Brain microvascular endothelial cell (primary cell): ENCODE data around the gene OTOF.

Experiments used
- DNase-seq: peaks from one replicate; pipeline ENCODE4 v3.0.0-alpha.2; 2020
- H3K27ac ChIP-seq: fragments of 250-450 bp; sonication (Bioruptor Pico); 2 replicates; pipeline ENCODE4 v1.5.1; 2020; ENCODE audit warnings: mild to moderate bottlenecking, moderate library complexity
- H3K27me3 ChIP-seq: fragments of 250-450 bp; sonication (Bioruptor Pico); replicated peaks from 2 replicates; pipeline ENCODE4 v1.5.1; 2020; ENCODE audit warnings: mild to moderate bottlenecking
- H3K36me3 ChIP-seq: fragments of 250-450 bp; sonication (Bioruptor Pico); replicated peaks from 2 replicates; pipeline ENCODE4 v1.5.1; 2020; ENCODE audit warnings: mild to moderate bottlenecking
- H3K4me3 ChIP-seq: 2 replicates; pipeline ENCODE4 v1.5.1; 2011; ENCODE audit warnings: low read depth, mild to moderate bottlenecking, control low read depth, low read length, moderate library complexity
- in situ Hi-C: cut with HindIII; loops from 2 replicates; pipeline ENCODE4 v1.10.0; 2017; ENCODE audit warnings: low sequenced_read_pairs, low pct_ligation_motif_present
- TF ChIP-seq, protein P1 (sequence below): IDR thresholded peaks from 2 replicates; pipeline ENCODE4 v1.5.1; 2011; ENCODE audit warnings: low read depth, mild to moderate bottlenecking, moderate library complexity, low read length, control low read depth, inconsistent platforms; ENCODE audit errors: missing control alignments

Gene OTOF

DNA sequence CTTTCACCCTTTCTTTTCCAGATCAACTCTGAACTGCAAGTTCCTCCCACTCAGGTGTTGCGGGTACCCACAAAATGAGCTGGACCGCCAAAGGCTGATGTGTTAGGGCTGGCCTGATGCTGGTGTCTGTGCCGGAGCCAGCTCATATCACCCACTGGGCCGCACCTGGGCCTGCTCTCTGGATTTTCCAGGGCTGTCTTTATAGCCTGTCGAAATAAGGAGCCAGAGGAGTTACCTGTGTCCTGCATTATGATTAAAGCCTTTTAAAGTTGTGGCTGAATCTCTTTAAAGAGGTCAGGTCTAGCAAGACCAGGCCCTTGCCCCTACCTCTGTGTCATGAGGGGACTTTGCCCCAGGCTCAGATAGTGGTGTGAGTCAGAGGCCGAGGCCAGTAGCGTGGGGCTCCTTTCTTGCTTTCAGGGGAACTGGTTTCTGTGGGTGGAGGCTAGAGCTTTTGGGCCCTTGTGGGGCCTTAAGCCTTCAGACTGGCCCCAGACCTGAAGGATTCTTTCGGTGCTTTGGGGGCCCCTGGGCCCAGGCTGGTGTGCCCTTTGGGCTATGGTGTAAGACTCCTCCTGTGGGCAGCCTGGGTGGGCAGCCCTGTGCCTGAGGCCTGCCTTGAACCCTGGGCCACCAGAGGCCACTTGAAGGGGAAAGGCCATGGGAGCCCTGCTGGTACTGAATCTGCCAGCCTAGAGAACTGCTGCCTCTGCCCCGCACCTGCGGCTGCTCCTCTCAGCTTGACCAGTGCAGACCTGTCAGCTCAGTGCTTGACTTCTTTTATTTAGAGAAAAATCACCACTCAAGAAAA lies 21.3 kb downstream of the OTOF start:
- TF ChIP-seq, protein P1, sequence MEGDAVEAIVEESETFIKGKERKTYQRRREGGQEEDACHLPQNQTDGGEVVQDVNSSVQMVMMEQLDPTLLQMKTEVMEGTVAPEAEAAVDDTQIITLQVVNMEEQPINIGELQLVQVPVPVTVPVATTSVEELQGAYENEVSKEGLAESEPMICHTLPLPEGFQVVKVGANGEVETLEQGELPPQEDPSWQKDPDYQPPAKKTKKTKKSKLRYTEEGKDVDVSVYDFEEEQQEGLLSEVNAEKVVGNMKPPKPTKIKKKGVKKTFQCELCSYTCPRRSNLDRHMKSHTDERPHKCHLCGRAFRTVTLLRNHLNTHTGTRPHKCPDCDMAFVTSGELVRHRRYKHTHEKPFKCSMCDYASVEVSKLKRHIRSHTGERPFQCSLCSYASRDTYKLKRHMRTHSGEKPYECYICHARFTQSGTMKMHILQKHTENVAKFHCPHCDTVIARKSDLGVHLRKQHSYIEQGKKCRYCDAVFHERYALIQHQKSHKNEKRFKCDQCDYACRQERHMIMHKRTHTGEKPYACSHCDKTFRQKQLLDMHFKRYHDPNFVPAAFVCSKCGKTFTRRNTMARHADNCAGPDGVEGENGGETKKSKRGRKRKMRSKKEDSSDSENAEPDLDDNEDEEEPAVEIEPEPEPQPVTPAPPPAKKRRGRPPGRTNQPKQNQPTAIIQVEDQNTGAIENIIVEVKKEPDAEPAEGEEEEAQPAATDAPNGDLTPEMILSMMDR, result no peak
- H3K4me3 ChIP-seq, result no peak overlapping the region
- H3K27ac ChIP-seq, result no peak overlapping the region
- DNase-seq, result no peak
- H3K27me3 ChIP-seq, result no peaks in the 10 kb centered on the region
- no peaks in the 10 kb centered on the region for H3K36me3 ChIP-seq
- in situ Hi-C loops, result no loop called here

DNA sequence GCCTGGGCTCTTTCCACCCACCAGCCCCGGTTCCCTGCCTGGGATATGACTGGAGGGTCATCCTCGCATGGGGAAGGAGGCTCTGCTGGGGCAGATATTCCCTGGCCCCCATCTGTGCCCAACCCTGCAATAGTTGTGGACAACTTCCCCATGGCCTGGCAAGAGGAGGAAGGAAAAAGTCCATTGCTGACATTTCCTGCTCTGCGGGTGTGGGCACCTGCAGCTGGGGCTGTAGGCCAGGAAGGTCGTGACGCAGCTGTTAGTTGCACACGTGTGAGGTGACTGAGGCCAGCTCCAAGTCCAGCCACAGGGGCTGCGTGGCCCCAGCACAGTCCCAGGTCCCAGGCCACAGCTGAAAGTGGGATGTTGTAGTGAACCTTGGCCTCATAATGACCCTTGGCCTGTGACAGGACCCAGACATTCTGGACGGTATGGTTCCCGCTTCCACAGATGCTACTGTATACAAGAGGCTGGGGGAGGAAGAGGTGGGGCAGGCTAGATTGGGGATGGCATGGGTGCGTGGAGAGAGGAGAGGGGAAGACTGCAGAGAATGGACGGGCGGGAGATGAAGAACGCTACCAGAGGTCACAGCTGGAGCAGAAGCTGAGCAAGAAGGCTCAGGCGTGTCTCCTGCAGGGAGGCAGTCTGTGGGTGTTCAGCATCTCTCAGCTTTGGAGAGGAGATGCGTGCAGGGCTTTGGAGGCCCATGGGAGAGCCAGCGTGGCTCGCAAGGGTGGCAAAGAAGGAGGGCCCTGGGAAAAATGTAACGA lies 22.1 kb downstream of the OTOF start:
- in situ Hi-C loops, result no loop called here
- DNase-seq, result no peak
- Histone ChIP-seq H3K27me3 (no peaks in the 10 kb centered on the region), H3K27ac (no peak overlapping the region), H3K4me3 (no peak overlapping the region), H3K36me3 (no peaks in the 10 kb centered on the region)
- TF ChIP-seq, protein P1, result no peak

DNA sequence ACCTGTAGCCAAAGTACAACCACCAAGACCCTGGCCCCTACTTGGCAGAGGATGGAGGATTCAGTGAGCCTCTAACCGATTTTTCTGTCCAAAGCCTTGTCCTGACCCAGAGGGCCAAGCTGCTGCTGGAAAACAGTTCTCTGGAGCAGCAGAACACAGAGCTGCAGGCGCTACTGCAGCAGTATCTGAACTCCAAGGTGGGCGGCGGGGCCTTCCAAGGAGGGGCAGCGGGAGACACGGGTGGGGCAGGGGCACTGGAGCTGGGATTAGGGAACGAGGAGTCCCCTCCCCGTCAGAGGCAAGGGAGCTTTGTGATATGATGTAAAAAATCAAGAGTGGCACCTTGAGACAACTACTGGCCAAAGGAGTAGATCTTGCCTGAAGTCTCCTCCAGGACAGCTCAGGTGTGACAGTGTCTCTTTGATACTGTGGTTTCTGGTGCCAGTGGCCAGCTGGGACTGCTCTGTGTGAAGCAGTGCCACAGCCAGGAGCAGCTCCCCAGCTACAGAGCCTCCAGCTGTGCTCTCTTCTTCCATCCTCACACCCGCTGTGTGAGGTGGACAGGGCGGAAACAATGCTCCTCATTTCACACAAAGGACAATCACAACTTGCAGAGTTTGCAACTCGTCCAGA lies 22.8 kb downstream of the OTOF start:
- Histone ChIP-seq H3K27me3 (no peaks in the 10 kb centered on the region), H3K4me3 (no peak overlapping the region), H3K27ac (no peak overlapping the region), H3K36me3 (no peaks in the 10 kb centered on the region)
- no peak for DNase-seq
- TF ChIP-seq, protein P1, result no peak
- in situ Hi-C loops, result no loop called here

DNA sequence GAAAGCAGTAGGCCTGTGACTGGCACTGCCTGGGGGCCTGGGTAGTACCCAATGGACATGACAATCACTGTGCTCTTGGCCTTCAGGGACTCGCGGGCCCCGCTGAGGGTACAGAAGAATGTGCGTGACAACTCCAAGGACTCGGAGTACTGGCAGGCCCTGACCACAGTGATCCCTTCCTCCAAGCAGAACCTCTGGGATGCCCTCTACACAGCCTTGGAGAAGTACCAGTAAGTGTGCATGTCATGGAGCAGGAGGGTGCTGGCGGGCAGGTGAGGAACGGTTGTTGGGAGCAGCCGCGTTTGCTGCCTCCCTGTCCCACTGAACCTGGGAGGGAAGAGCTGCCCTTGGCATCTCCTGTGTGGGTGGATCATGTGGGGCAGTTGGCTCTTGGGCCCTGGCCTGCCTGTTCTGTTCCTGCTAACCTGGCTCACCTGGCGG lies 23.3 kb downstream of the OTOF start:
- no peaks in the 10 kb centered on the region for H3K36me3 ChIP-seq
- in situ Hi-C loops, result no loop called here
- H3K27me3 ChIP-seq, result no peaks in the 10 kb centered on the region
- no peak for DNase-seq
- no peak overlapping the region for H3K4me3 ChIP-seq
- no peak overlapping the region for H3K27ac ChIP-seq
- TF ChIP-seq, protein P1, result no peak

DNA sequence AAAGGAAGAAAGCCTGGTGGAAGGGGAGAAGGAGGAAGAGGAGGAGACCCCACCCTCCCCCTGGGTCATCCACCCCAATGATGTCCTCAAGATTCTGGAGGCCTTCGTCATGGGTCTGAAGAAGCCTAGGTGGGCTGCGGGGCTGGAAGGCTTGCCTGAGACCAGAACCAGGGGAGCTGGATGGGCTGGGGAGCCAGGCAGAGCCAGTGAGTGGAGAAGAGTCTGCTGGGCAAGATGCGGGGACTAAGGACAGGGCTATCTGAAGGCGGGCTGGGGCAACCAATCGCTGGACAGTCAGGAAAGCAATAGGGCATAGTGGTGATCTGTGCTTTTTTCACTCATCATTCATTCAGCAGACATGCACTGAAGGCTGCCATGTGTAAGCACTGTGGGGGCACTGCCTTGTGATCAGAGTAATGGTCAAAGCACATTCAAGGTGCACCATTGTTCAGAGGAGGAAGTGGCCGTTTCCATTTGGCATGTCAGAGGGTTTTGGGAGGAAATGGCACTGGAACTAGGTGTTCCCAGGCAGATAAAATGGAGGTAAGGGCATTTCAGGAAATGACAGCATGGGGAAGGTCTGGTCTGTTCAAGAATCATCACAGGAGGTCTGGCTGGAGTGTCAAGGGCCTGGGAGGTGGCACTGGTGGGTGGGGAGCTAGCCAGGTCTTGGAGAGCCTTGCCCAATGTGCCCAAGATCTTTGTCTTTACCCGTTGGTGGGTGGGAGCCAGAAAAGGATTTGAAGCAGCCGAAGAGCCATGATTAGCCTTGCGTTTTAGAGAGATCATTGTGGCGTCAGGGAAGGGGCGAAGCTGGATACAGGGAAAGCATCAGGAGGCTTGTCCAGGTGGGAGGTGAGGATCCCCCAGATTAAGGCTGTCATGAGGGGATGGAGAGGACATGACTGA lies 24.2 kb downstream of the OTOF start:
- H3K27me3 ChIP-seq, result no peaks in the 10 kb centered on the region
- H3K4me3 ChIP-seq, result no peak overlapping the region
- no peaks in the 10 kb centered on the region for H3K36me3 ChIP-seq
- H3K27ac ChIP-seq, result no peak overlapping the region
- TF ChIP-seq, protein P1, result no peak
- no peak for DNase-seq
- in situ Hi-C loops, result no loop called here
